HG02943 (cell line): ENCODE measurements around the gene POU4F1.

Experiments
- ATAC-seq: cut with Tn5 transposase; IDR thresholded peaks from one replicate; pipeline ENCODE4 v1.9.1; 2021; ENCODE audit warnings: mild to moderate bottlenecking, low read depth, moderate library complexity; ENCODE audit not compliant: unreplicated experiment

The POU4F1 gene

DNA sequence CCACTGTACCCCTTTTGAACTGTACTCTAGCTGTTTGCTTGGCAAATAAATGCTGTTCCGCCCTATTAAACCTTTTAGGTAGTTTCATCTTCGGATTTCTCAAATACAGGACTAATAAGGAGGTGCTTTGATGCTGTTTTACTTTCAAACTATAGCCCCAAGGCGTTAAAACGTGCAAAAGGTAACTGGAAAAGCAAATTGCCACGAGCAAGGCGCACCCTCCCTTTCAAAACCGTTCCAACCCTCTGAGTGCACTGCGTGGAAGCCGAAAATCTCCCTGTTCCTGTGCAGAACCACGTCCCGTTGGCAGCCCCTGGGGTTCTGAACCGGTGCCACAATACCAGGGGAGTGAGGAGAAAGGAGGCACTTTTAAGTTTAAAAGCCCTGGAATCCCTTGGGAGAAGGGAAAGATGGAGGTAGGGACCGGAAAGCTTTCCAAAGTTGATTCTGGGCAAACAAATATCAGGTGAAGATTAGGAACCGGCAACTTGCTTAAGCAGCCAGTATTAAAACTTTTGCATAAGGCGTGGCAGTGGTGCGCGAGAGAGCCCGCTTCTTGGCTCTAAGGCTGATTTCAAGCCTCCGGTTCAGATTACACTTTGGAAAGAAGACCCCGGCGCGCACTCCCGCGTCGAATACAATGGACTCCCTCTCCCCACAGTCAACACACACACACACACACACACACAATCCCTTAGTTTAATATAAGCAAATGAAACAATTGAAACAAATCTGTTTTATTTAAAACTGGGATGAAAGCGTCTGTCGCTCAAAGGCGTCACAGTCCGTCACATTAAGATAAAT lies 9.5 kb downstream of the POU4F1 start:
- no peak for ATAC-seq

DNA sequence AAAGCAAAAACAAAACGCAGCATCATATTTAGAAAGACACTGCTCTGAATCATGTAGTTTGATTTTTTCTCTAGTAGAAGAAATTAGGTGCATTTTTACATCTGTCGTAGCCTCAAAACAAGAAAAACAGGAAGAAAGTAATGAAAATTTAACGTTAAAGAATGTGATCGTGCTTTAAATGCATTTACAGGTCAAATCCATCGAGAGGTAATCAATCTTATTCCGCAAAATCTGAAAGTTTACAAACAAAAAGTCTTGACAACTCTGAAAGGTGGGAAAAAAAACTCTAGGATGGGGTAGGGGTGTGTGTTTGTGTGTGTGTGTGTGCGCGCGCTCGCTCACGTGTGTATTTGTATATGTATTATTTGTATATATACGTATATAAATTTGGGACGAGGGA lies 10.2 kb downstream of the POU4F1 start:
- no peak for ATAC-seq

DNA sequence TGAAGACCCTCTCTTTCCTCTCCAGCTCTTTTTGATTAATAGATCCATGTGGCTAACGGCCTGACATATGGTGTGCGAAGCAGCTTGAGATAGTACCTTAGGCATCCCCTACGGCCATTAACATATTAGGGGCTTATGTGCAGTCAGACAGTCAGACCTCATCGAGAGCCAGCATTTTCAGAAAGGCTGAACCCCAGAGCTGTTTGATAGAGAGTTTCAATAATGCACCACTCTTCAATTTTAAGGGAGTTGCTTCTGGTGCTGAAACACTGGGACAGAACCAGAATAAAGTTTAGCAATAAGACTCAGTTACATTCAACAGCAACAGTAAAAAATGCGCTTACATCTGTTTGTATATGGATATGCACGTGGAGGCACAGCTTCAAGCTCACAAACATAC lies 10.8 kb downstream of the POU4F1 start:
- ATAC-seq: no peak

DNA sequence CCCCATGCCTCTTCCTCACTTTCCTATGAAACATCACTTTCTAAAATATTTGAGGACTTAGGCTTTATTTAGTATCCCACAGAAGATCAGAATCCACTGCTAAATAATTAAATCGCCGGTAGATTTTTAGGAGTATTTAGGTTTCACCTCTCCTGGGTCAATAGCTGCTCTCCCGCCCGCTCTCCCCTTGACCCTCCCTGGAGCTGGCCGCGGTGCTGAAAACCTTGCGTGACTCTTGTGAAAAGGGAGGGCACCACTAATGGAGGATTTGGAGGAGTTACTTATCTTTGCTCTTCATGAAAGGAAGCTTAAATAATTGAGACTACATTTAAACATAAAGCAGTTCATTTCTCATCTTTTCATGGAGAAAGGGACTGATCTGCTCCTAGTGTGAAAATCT lies 14.1 kb downstream of the POU4F1 start:
- ATAC-seq: no peak

DNA sequence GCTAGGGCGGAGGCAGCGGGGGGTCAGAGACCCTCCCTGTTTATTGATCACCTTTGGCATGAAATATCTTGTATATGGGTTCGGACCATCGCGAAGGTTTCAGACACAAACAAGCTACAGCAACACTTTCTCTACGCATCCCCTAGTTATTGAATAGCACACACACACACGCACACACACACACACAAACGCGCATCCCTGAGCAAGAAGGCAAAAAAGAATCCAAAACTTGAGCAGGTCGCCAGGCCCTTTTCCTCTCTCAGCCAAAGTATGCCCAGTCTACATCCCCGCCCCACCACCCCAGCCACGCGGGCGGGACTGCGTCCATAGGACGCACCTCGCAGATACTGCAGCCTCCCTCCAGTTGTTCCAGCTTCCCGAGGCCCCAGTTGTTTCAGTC lies 16.0 kb downstream of the POU4F1 start:
- no peak for ATAC-seq

GRCh38 chr13:78586706-78587105 lies 16.6 kb downstream of the POU4F1 start:
- no peak for ATAC-seq

GRCh38 chr13:78576261-78576660 lies 27.1 kb downstream of the POU4F1 start:
- ATAC-seq: no peak

DNA sequence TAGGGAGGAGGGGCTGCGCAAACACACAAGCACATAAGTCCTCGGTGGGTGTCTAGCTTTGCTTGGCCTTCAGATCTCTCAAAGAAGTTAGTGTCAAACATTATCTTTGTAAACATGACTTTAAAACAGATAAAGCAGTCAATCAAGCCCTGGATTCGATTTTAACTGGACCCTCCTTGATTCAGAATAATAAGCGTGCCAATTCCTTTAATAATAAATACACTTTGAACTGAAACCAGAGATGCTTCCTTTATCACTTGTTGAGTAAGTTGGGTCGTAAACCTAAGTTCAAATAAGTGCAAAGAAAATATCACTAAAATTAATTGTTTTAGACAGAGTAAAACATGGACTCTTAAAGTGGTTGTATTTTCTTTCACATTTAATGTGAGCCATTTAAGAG lies 30.9 kb downstream of the POU4F1 start:
- ATAC-seq: no peak

- ATAC-seq: no peak
These were observed 34.3 kb downstream of the POU4F1 start for GRCh38 chr13:78569029-78569428.

DNA sequence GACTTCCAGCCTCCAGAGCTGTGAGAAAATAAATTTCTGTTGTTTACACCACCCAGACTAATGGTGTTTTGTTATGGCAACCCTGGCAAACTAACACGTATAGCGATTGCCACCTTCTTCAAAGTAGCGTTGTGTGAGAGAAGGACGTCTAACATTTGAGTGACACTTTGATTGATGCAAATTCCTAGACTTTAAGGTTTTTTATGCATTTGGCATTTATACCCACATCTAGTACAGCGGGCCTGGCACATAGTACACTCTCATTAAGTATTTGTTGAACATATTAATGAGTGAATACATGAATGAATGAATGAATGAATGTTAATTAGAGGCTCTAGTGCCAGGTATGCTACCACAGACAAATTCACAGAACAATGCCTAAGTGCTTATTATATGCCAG lies 36.7 kb downstream of the POU4F1 start:
- ATAC-seq: no peak

- no peak for ATAC-seq
These were observed 41.0 kb downstream of the POU4F1 start for GRCh38 chr13:78562237-78562889.
